ENCODE results near the gene MS4A6A.

The MS4A6A gene

GRCh38 chr11:60127311-60127811 lies 55.5 kb downstream of the MS4A6A start:
- peak in 1 of 2 donors; percentile 15 for DNase-seq

GRCh38 chr11:60125956-60126585 lies 56.8 kb downstream of the MS4A6A start:
- DNase-seq, result no peak

- DNase-seq, result no peak
Measured at GRCh38 chr11:60124802-60125432, 58.0 kb downstream of the MS4A6A start.

Data from inflammatory macrophage treated with lipopolysaccharide for 1 hour (primary cell).